ENCODE measurements around the gene JDP2.

JDP2 gene

DNA sequence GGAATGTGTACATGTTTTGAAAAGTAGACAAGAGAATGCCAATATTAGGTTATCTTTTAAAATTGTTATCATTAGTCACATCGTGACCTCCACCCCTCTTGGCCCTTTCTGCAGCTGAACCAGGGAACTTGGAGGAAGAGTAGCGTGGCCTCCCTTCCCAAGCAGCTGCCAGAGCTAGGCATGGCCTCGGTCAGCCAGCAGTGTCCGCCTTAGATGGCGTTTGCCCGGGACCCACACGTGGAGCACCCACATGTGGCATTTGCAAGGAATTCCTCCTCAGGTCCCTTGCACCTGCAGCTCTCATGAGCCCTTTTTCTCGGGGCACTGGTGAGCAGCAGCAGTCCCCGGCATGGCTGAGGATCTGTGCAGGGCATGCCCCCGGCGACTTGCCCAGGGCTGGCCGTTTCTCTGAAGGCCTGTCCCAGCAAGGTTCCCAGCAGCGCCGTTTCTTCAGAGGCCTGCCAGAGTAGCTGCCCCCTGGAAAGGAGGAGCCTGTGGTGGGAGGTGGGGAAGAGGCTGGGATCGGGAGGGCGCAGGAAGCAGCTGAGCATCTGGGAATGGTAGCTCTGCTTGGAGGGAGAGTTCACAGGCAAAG is 10.8 kb downstream of the JDP2 start:
- no peak for DNase-seq

- DNase-seq = no peak
Observed at GRCh38 chr14:75439989-75440388, 12.2 kb downstream of the JDP2 start.

DNA sequence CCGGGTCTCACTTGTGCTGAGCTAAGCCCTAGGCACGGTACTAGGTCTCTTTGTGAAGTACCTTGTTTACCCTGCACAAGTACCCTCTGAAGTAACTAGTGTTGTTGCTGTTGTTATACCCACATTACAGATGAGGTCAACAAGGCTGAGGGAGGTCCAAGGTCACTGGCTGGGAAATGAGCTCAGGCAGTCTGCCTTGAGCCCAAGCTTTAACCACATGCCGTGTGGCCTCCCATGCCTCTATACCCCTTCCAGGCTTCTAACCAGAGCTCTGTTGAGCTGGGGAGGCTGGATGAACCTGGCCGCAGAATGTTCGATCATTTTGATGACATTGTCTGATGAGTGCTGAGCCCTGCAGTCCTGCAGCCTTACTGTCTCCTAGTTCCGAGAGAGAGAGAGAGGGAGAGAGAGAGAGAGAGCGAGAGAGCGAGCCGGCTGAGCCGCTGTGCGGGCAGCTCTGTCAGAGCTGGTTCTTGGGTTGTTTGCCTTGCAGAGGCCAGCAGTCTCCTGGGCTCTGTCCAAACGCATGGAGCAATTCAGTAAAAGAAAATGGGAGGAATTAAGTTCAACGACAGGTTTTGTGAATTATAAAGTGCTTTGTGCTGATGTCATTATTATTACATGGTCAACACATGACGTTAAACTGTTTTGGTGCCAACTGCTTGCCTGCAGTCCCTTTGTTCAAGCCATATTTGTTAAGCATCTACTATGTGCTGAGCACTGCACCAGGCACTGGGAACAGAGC is 13.1 kb downstream of the JDP2 start:
- no peak for DNase-seq

DNA sequence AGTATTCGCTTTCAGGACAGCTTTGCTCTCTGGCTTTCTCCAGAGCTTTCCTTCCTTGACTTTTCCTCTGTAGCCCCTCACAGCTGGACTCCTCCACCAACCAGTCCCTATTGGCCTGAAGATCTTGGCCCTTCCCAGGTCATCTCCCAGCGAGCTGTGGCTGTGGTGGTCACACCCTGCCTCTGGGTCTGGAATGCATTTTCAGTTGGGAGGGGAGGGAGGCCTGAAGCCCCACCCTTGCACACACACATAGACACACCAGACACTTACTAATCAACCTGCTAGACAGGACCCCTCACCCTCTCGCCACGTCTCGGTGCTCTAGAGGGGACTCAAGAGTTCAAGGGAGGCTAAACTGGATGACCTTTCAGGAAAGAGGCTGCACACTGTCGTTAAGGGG is 13.9 kb downstream of the JDP2 start:
- DNase-seq = no peak

GRCh38 chr14:75442166-75442565 is 14.3 kb downstream of the JDP2 start:
- no peak for DNase-seq

DNA sequence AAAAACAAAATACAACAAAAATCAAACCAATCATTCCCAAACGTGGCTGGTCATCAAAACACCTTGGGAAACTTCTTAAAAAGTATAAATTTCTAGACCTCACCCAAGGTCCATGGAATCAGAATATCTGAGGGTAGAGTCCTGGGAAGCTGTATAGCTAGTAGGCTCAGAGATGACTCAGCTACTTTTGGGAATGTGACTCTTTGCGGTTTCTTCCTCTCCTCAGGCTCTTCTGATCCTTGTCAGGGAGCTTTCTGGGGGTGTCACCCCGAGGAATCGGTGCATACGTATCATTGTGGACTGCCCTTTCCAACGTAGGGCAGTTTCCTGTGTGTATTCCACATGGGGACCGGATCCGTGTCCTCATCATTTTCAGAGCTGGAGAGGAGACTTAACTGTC is 14.8 kb downstream of the JDP2 start:
- DNase-seq = no peak

GRCh38 chr14:75443203-75443969 is 15.6 kb downstream of the JDP2 start:
- DNase-seq = no peak

DNA sequence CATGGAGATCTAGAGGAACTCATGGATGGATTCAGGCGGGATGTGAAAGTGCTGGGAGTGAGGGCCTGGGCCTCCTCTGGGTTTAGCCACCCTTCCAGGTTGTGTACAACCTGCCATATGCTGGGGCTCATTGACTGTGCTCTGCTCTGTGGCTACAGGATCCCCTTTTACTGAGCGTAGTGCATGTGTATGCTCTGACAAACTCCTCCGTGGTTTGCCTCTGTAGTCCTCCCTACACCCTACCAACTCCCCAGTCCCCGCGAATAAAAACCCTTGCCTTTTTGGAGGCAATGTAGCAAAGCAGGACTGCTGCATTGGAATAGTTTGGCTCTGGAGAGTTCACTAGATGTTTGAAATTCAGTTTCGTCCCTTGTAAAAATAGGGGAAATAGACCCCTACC is 17.4 kb downstream of the JDP2 start:
- DNase-seq = no peak

- no peak for DNase-seq
Observed at GRCh38 chr14:75445963-75446362, 18.1 kb downstream of the JDP2 start.

DNA sequence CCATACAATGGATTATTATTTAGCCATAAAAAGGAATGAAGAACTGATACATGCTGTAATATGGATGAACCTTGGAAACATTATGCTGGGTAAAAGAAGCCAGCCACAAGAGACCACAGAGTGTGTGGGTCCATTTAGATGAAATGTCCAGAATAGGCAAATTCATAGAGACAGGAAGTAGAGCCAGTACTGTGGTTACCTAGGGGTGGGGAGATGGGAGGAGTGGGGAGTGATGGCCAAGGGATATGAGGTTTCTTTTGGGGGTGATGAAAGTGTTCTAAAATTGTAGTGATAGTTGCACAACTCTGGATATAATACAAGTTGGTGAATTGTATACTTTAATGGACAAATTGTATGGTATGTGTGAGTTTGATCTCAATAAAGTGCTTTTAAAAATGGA is 18.6 kb downstream of the JDP2 start:
- no peak for DNase-seq

DNA sequence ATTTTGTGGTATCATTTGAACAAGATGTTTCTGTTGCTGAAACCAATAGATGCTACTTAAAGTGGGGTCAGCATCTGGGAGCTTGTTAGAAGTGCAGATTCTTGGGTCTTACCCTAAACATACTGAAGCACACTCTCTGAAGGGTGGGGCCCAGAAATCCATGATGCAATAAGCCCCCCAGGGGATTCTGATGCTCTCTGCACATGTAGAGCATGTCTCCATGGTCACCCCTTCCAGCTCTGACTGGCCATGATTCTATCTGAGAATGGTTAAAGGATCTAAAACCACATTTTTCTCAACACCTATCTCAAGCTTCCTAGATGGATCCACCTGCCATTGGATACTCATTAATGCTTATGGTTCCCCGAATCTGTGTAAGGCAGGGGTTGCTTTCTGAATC is 20.4 kb downstream of the JDP2 start:
- DNase-seq = no peak

- DNase-seq = no peak
Observed at GRCh38 chr14:75449036-75449435, 21.2 kb downstream of the JDP2 start.

DNA sequence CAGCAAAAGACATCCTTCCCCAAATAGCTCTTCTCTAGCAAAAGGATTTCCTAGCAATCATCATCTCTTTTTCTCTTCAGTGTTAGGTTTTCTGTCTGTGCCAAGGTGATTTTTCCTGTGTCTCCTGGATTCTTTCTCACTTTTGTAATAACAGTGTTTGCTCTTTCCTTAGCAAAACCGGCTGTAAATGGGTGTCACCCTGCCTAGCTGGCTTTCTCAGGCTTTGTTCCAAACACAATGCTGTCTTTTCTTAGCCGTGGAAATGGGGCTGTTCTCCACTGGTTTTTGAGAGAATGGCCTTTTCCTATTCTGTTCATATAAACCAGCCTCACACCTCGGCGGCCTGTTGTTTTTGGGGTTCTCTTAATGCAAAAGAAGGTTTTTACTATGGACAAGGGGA is 21.9 kb downstream of the JDP2 start:
- DNase-seq = no peak

DNA sequence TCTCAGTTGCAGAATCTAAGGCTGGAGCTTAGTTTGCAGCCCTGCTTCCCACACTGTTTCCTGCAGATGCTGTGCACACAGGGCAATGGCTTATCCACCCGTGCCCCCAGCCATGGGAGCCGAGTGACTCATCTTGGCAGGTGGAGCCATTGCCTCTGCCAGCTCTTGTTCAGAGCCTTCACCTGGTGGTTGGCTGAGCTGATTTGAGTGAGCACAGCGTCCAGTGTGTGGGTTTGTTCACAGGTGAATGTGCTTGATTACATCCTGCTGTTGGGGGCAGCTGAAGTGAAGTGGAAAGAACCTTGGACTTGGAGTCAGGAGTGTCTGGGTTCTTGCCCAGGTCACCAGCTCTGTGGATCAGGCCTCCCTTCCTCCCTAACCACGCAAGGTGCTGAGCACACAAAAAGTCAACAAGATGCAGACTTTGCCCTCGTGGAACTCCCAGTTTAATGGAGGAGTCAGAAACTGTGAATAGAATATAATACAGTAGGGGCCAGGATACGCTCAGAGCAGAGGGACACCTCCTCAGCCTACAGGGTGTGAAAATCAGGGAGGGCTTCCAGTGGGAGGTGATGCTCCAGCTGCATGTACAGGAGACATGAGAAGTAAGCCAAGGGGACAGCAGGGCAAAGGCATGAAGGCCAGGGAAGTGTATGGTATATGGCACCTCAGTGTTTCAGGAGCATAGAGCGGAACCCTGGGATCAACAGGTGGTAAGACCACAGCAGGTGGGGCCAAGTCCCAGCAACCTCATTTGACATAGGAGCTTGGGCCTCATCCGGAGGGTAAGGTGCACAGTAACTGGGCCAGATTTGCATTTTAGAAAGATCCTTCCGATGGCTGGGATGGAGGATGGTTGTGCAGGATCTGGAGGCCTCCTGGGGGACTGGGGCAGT is 22.8 kb downstream of the JDP2 start:
- no peak for DNase-seq

DNA sequence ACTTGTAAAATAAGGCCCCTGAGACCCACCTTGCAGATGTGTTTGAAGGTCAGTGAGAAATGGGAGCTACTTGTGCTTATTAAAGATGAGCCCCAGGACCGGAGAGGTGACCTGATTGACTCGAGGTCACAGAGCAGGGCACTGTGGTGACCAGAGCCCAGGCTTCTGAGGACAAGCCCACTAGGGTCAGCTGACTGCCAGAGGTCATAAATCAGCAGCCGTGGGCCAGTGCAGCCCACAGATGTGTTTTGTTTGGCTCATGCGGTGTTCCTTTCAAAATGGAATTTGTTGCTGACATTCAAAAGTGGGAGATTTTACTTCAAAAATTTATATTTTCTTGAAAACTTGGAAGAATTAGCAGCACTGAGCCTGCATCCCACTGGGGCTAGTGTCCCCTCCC is 24.5 kb downstream of the JDP2 start:
- DNase-seq = no peak

- DNase-seq = no peak
Observed at GRCh38 chr14:75452900-75453816, 25.3 kb downstream of the JDP2 start.

- DNase-seq = no peak
Observed at GRCh38 chr14:75453817-75454434, 26.1 kb downstream of the JDP2 start.

DNA sequence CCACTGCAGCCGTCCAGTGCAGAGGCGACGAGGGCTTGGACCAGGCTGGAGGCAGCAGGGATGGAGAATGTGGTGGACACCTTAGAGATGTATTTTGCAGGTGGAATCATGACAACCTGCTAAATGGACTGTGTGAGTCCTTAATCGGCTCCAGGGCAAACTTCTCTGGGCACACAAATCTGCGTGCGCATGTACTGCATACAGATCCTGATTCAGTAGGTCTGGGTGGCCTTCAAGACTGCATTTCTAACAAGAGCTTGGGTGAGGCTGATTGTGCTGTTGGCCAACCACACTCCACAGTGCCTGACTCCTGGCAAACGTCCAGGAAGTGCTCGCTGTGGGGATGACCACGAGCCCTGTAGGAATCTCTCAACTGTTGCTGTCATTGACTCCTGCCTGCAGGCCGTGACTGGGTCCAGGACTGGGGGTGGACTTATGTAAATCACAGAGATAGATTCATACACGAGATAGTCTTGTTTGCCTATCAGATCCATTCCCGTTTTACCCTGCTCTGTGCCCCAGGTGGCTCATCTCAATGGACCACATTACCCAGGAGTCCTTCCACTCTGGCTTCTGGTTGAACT is 27.2 kb downstream of the JDP2 start:
- no peak for DNase-seq

GRCh38 chr14:75456069-75456996 is 28.5 kb downstream of the JDP2 start:
- no peak for DNase-seq

DNA sequence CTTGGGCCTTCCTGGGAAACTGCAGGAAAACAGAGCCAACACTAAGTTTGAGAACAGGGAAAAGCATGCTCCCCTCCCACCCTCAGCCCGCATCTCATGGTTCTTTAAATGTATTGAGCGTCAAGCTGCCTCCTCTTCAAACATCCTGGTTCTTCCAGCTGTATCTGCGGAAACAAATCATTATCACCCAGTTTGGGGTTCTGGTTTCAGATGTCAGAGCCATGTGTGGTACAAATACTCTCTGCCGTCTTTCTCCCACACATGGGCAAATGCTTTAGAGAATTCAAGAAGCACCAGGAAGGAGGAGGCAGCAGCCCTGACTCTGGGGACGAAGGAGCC is 29.1 kb downstream of the JDP2 start:
- no peak for DNase-seq
